Endodermal cell (in vitro differentiated cells): ENCODE measurements around the gene ANKS1B. TPM values are rescaled to one million over a fixed set of nuclear protein-coding genes. Genes with fewer than 3 reads are reported as not detected.

Experiments used
- DNase-seq: peaks from one replicate; pipeline ENCODE4 v3.0.0-alpha.2; 2017
- H3K27ac ChIP-seq: 2 replicates; pipeline ENCODE4 v1.5.1; 2013; ENCODE audit warnings: mild to moderate bottlenecking, low read depth, low read length, moderate library complexity
- H3K27me3 ChIP-seq: 2 replicates; pipeline ENCODE4 v1.6.1; 2013; ENCODE audit warnings: mild to moderate bottlenecking, low read length, moderate library complexity; ENCODE audit not compliant: insufficient read depth, control insufficient read depth, poor library complexity, severe bottlenecking
- H3K36me3 ChIP-seq: 2 replicates; pipeline ENCODE4 v1.7.0; 2013; ENCODE audit warnings: mild to moderate bottlenecking, low read length, moderate library complexity; ENCODE audit not compliant: control insufficient read depth, insufficient read depth
- H3K4me1 ChIP-seq: one replicate; pipeline ENCODE4 v1.7.0; 2013; ENCODE audit warnings: low read length; ENCODE audit not compliant: control insufficient read depth, insufficient read depth
- H3K4me3 ChIP-seq: 2 replicates; pipeline ENCODE4 v1.5.1; 2013; ENCODE audit warnings: mild to moderate bottlenecking, low read length, moderate library complexity
- H3K9ac ChIP-seq: 2 replicates; pipeline ENCODE4 v1.6.1; 2013; ENCODE audit warnings: mild to moderate bottlenecking, low read length, moderate library complexity; ENCODE audit not compliant: poor library complexity, severe bottlenecking; ENCODE audit errors: extremely low read depth
- H3K9me3 ChIP-seq: 2 replicates; pipeline ENCODE4 v1.6.1; 2013; ENCODE audit warnings: mild to moderate bottlenecking, low read length, moderate library complexity; ENCODE audit not compliant: control insufficient read depth
- H3K27ac Mint-ChIP-seq: 2 replicates; pipeline ENCODE4 v1.8.0; 2020; ENCODE audit warnings: mixed read lengths
- H3K27me3 Mint-ChIP-seq: 2 replicates; pipeline ENCODE4 v1.8.0; 2021; ENCODE audit warnings: mild to moderate bottlenecking, mixed read lengths; ENCODE audit not compliant: insufficient read depth
- H3K36me3 Mint-ChIP-seq: 2 replicates; pipeline ENCODE4 v1.8.0; 2020; ENCODE audit warnings: low read depth, mixed read lengths
- H3K4me1 Mint-ChIP-seq: 2 replicates; pipeline ENCODE4 v1.8.0; 2020; ENCODE audit warnings: mixed read lengths
- H3K4me3 Mint-ChIP-seq: 2 replicates; pipeline ENCODE4 v1.8.0; 2020; ENCODE audit warnings: mild to moderate bottlenecking, moderate library complexity, mixed read lengths
- H3K9me3 Mint-ChIP-seq: 2 replicates; pipeline ENCODE4 v1.8.0; 2020; ENCODE audit warnings: mild to moderate bottlenecking, mixed read lengths
- WGBS, 2 experiments: methylation state at CpG; one replicate each; pipeline versions ENCODE4 v1.1.5 to v1.1.7; 2013; ENCODE audit warnings: missing lambda C conversion rate in 2 of 2, mixed read lengths in 1 of 2; ENCODE audit not compliant: insufficient coverage in 1 of 2, insufficient read length in 1 of 2; 5-methylcytosine and 5-hydroxymethylcytosine counted together
- total RNA-seq, 2 donors: library from RNA; stranded (reverse); fragmentation: NEBNext Ultra II Directional in 1 of 2; extraction: Animal tissue kit (Norgen Biotek cat#: 25700) in 1 of 2; gene quantifications; 2 replicates in 1 of 2; 3 replicates in 1 of 2; pipeline ENCODE4 v1.2.1, GENCODE V29; 2021
- TF ChIP-seq, protein P1 (sequence below): fragments of 200-600 bp; sonication (generic); conservative IDR thresholded peaks from 2 replicates; pipeline ENCODE4 v1.5.0; 2021; ENCODE audit warnings: antibody characterized with exemption, mild to moderate bottlenecking

Gene ANKS1B
- total RNA-seq, 2 donors from 2014 or later = 28.5 to 65.8 TPM

DNA sequence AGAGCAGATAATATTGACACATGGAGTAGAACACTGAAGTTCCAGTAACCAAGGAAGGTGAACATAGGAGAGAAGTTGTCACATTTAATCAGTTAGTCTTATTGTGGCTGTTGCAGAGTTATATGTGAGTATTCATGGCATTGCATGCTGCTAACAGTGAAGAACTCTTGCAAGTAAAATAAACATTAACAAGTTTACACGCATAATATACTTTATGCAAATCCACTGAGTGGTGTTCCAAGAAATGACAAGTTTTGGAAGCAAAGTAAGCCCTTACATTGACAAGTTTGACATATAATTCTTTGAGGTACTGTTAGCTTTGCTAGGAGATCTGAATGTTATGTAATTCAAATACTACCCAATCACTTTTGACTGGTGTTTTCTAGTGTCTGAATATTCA, 125.6 kb downstream of the ANKS1B start:
- H3K9me3 ChIP-seq = peaks cover 21% of the 10 kb centered on the region
- Mint-ChIP-seq H3K27ac (no peak overlapping the region), H3K9me3 (peaks cover 9% of the 10 kb centered on the region), H3K4me1 (peaks cover 11% of the 10 kb centered on the region), H3K4me3 (no peak overlapping the region), H3K36me3 (no peaks in the 10 kb centered on the region), H3K27me3 (no peaks in the 10 kb centered on the region)
- H3K27me3 ChIP-seq = no peaks in the 10 kb centered on the region
- no peak overlapping the region for H3K27ac ChIP-seq
- H3K36me3 ChIP-seq = no peaks in the 10 kb centered on the region
- H3K4me1 ChIP-seq = no peaks in the 10 kb centered on the region
- no peak for DNase-seq
- no peak overlapping the region for H3K9ac ChIP-seq
- TF ChIP-seq, protein P1, sequence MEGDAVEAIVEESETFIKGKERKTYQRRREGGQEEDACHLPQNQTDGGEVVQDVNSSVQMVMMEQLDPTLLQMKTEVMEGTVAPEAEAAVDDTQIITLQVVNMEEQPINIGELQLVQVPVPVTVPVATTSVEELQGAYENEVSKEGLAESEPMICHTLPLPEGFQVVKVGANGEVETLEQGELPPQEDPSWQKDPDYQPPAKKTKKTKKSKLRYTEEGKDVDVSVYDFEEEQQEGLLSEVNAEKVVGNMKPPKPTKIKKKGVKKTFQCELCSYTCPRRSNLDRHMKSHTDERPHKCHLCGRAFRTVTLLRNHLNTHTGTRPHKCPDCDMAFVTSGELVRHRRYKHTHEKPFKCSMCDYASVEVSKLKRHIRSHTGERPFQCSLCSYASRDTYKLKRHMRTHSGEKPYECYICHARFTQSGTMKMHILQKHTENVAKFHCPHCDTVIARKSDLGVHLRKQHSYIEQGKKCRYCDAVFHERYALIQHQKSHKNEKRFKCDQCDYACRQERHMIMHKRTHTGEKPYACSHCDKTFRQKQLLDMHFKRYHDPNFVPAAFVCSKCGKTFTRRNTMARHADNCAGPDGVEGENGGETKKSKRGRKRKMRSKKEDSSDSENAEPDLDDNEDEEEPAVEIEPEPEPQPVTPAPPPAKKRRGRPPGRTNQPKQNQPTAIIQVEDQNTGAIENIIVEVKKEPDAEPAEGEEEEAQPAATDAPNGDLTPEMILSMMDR = no peak
- H3K4me3 ChIP-seq = no peak overlapping the region
- WGBS, 2 experiments = 95% methylated on average over 1 of the region's 1 CpG; no CpG with 5 or more reads in 1 of the 2 experiments

DNA sequence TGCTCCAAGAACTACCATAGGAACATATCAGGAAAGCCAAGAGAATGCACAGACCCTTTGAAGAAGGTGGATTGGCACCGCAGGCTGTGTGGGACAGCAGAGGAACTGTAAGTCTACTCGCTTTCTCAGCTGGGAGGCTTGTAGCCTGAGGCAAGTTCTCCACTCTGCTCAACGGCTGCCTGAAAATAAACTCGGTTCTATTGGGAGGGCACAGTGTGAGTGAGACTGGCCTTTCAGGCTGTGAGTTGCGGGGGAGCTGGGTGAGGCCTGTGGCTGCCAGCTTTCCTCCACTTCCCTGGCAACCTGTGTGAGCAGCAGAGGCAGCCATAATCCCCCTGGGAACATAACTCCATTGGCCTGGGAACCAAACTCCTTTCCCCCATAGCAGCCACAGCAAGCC, 132.1 kb downstream of the ANKS1B start:
- H3K27ac ChIP-seq = no peak overlapping the region
- peaks cover 21% of the 10 kb centered on the region for H3K9me3 ChIP-seq
- H3K36me3 Mint-ChIP-seq = peaks cover 3% of the 10 kb centered on the region
- peaks cover 2% of the 10 kb centered on the region for H3K4me1 ChIP-seq
- H3K36me3 ChIP-seq = no peaks in the 10 kb centered on the region
- H3K27me3 ChIP-seq = no peaks in the 10 kb centered on the region
- peaks cover 13% of the 10 kb centered on the region for H3K9me3 Mint-ChIP-seq
- peaks cover 16% of the 10 kb centered on the region for H3K4me1 Mint-ChIP-seq
- WGBS, 2 experiments = 88 to 100% methylated on average over 2 to 5 of the region's 5 CpGs
- peak; percentile 55 for DNase-seq
- no peak overlapping the region for H3K4me3 ChIP-seq
- no peak overlapping the region for H3K4me3 Mint-ChIP-seq
- H3K9ac ChIP-seq = no peak overlapping the region
- TF ChIP-seq, protein P1 = no peak
- no peaks in the 10 kb centered on the region for H3K27me3 Mint-ChIP-seq
- no peak overlapping the region for H3K27ac Mint-ChIP-seq

DNA sequence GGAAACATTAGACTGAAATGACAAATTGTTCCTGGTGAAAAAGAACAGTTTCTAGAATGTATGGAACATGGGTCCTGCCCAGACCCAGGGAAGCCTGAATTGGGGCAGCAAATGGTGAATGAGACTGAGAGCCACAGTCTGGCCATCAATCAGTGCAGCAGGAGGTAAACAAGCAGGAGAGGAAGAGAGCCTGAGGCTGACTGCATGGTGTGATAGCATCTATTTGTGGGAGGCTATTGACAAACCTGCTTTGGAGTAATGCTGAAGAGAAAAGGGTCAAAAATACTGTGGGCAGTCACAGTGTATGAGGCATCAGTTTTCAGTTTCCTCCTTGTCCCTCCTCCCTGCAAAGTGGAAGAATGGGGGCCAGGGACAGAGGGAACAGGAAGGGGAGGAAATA, 136.8 kb downstream of the ANKS1B start:
- no peak for DNase-seq
- peaks cover 4% of the 10 kb centered on the region for H3K4me1 Mint-ChIP-seq
- no peaks in the 10 kb centered on the region for H3K36me3 Mint-ChIP-seq
- no peak overlapping the region for H3K9ac ChIP-seq
- no peak overlapping the region for H3K4me3 ChIP-seq
- H3K4me1 ChIP-seq = peaks cover 3% of the 10 kb centered on the region
- H3K27me3 ChIP-seq = no peaks in the 10 kb centered on the region
- H3K27me3 Mint-ChIP-seq = no peaks in the 10 kb centered on the region
- H3K27ac Mint-ChIP-seq = no peak overlapping the region
- H3K27ac ChIP-seq = no peak overlapping the region
- no peaks in the 10 kb centered on the region for H3K36me3 ChIP-seq
- no peak overlapping the region for H3K4me3 Mint-ChIP-seq
- H3K9me3 Mint-ChIP-seq = peaks cover 10% of the 10 kb centered on the region
- TF ChIP-seq, protein P1 = no peak
- peaks cover 16% of the 10 kb centered on the region for H3K9me3 ChIP-seq
